Lower lobe of right lung (tissue), 2 donors: Measurements from ENCODE around the gene AMFR. TPM values are rescaled to one million over a fixed set of nuclear protein-coding genes. Genes with fewer than 3 reads are reported as not detected.

Source experiments
- ATAC-seq, 2 donors: fragments of 200-7000 bp; cut with Tn5 transposase; one replicate each; pipeline ENCODE4 v1.9.1; 2020 to 2022; ENCODE audit warnings: mild to moderate bottlenecking in 2 of 2, moderate library complexity in 2 of 2
- DNase-seq: peaks from one replicate; pipeline ENCODE4 v3.0.0-alpha.2; 2020
- H3K27ac ChIP-seq: fragments of 200-600 bp; one replicate; pipeline ENCODE4 v1.8.0; 2022
- H3K27me3 ChIP-seq: fragments of 200-600 bp; one replicate; pipeline ENCODE4 v1.8.0; 2022; ENCODE audit warnings: low read depth
- H3K36me3 ChIP-seq: fragments of 200-600 bp; one replicate; pipeline ENCODE4 v1.8.0; 2022; ENCODE audit warnings: mild to moderate bottlenecking
- H3K4me1 ChIP-seq: fragments of 200-600 bp; one replicate; pipeline ENCODE4 v1.8.0; 2022
- H3K4me3 ChIP-seq: fragments of 200-600 bp; one replicate; pipeline ENCODE4 v1.8.0; 2022; ENCODE audit warnings: mild to moderate bottlenecking
- H3K9me3 ChIP-seq: fragments of 200-600 bp; one replicate; pipeline ENCODE4 v1.8.0; 2022
- CTCF ChIP-seq: fragments of 200-600 bp; IDR thresholded peaks from one replicate; pipeline ENCODE4 v1.8.0; 2022; ENCODE audit warnings: antibody characterized with exemption, mild to moderate bottlenecking
- intact Hi-C: fragments of 100-400 bp; cut with DNase I; formaldehyde crosslinking; loops from one replicate; pipeline ENCODE4 v1.11.0; 2022
- total RNA-seq: library from RNA; stranded (reverse); fragmentation: NEBNext Ultra II Directional; extraction: Animal tissue kit (Norgen Biotek cat#: 25700); gene quantifications from one replicate; pipeline ENCODE4 v1.2.1, GENCODE V29; 2021
- donor health status: DM: no; HTN: yes; CAD: no; lungs with severe emphysema.

Gene AMFR
- total RNA-seq, 1 donor from 2014 or later, result 90.4 TPM

- Histone ChIP-seq H3K4me1 (peaks cover 8% of the 10 kb centered on the region), H3K9me3 (no peaks in the 10 kb centered on the region), H3K4me3 (no peak overlapping the region), H3K27me3 (no peaks in the 10 kb centered on the region), H3K36me3 (peaks cover 19% of the 10 kb centered on the region), H3K27ac (peak overlapping the region; percentile 40)
- DNase-seq (peak; percentile 45), ATAC-seq (no peak)
- intact Hi-C loops, result no loop called here
- TF ChIP-seq CTCF, result no peak
These were observed 67.5 kb downstream of the AMFR start for GRCh38 chr16:56357765-56358322.

- no peak for TF ChIP-seq CTCF
- intact Hi-C loops, result no loop called here
- Histone ChIP-seq H3K36me3 (peaks cover 13% of the 10 kb centered on the region), H3K4me1 (peaks cover 8% of the 10 kb centered on the region), H3K27me3 (no peaks in the 10 kb centered on the region), H3K9me3 (no peaks in the 10 kb centered on the region), H3K4me3 (peak overlapping the region; percentile 46), H3K27ac (peak overlapping the region; percentile 40)
- DNase-seq, result peak; percentile 42
- ATAC-seq, result peak; percentile 32 to 39
These were observed 68.0 kb downstream of the AMFR start for GRCh38 chr16:56357241-56357764.

GRCh38 chr16:56356276-56357240, 68.8 kb downstream of the AMFR start:
- Histone ChIP-seq H3K9me3 (no peaks in the 10 kb centered on the region), H3K4me1 (peaks cover 8% of the 10 kb centered on the region), H3K36me3 (peaks cover 6% of the 10 kb centered on the region), H3K27me3 (no peaks in the 10 kb centered on the region), H3K4me3 (peak overlapping the region; percentile 46), H3K27ac (no peak overlapping the region)
- intact Hi-C loops, result no loop called here
- peak; percentile 93 to 96 for ATAC-seq
- DNase-seq, result peak; percentile 86
- TF ChIP-seq CTCF, result peak; percentile 91

- no peaks in the 10 kb centered on the region for H3K27me3 ChIP-seq
- DNase-seq (peak; percentile 41), ATAC-seq (no peak)
- TF ChIP-seq CTCF, result no peak
- H3K4me3 ChIP-seq, result peak overlapping the region; percentile 46
- H3K36me3 ChIP-seq, result peaks cover 3% of the 10 kb centered on the region
- no peaks in the 10 kb centered on the region for H3K9me3 ChIP-seq
- peaks cover 8% of the 10 kb centered on the region for H3K4me1 ChIP-seq
- H3K27ac ChIP-seq, result no peak overlapping the region
- intact Hi-C loops, result no loop called here
These were observed 69.5 kb downstream of the AMFR start for GRCh38 chr16:56355786-56356275.

DNA sequence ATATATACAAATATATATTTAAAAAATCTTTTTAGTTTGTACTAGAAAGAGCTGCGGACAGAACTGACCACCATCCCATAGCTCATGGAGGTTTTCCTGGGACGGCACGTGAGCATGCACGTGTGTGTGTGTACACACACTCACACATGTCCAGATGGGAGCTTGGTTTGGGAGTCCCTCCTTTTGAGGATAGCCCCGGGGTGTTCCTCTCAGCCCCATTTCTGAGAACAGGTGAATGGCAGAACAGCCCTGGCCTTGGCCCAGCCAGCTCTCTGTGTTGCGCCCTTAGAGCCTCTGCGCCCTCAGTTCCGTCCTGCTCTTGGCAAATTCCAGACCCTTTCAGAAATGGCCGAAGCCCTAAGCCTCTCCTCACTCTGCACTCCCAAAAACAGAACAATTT, 70.1 kb downstream of the AMFR start:
- H3K36me3 ChIP-seq, result no peaks in the 10 kb centered on the region
- H3K9me3 ChIP-seq, result no peaks in the 10 kb centered on the region
- H3K27ac ChIP-seq, result no peak overlapping the region
- ATAC-seq (no peak), DNase-seq (no peak)
- intact Hi-C loops, result no loop called here
- no peaks in the 10 kb centered on the region for H3K27me3 ChIP-seq
- H3K4me3 ChIP-seq, result no peak overlapping the region
- peaks cover 8% of the 10 kb centered on the region for H3K4me1 ChIP-seq
- TF ChIP-seq CTCF, result no peak
